H1 (cell line): ENCODE data around the gene BCL2. TPM values are rescaled to one million over a fixed set of nuclear protein-coding genes. Genes with fewer than 3 reads are reported as not detected.

Source experiments
- CBX5 ChIP-seq: fragments of 300-800, 300-1000 bp; sonication (generic); IDR thresholded peaks from 2 replicates; pipeline ENCODE4 v1.7.1; 2016; ENCODE audit warnings: antibody characterized with exemption, low read length, low read depth
- CHD7 ChIP-seq: fragments of 300-600 bp; sonication (generic); IDR thresholded peaks from 2 replicates; pipeline ENCODE4 v1.7.1; 2012; ENCODE audit warnings: low read length, moderate library complexity, mild to moderate bottlenecking, inconsistent platforms; ENCODE audit not compliant: insufficient replicate concordance
- YY1 ChIP-seq: IDR thresholded peaks from 2 replicates; pipeline ENCODE4 v1.6.1; 2011; ENCODE audit warnings: low read depth, mild to moderate bottlenecking, low read length
- polyA plus RNA-seq, 7 experiments: library from polyadenylated mRNA; depleted of rRNA in 3 of 7; stranded (reverse) in 5 of 7; unstranded in 2 of 7; fragments of >200 nt in 5 of 7; fragments of 200-250 nt in 2 of 7; gene quantifications; 1 replicate in 5 of 7; 2 replicates in 1 of 7; 4 replicates in 1 of 7; pipeline versions ENCODE4 v1.2.1 to v1.2.3, GENCODE V29; 2011 to 2013; ENCODE audit warnings: missing spikeins in 2 of 7, mixed read lengths in 2 of 7
- total RNA-seq: library from RNA; stranded (reverse); fragmentation: NEBNext Ultra II Directional; extraction: Animal tissue kit (Norgen Biotek cat#: 25700); gene quantifications from 2 replicates; pipeline ENCODE4 v1.2.1, GENCODE V29; 2021

The BCL2 gene
- total and polyA plus RNA-seq, 2 of the 8 experiments (the other 6 are each of a cell fraction or from before 2014, with no cell fraction given): 0.59 to 4.5 TPM

DNA sequence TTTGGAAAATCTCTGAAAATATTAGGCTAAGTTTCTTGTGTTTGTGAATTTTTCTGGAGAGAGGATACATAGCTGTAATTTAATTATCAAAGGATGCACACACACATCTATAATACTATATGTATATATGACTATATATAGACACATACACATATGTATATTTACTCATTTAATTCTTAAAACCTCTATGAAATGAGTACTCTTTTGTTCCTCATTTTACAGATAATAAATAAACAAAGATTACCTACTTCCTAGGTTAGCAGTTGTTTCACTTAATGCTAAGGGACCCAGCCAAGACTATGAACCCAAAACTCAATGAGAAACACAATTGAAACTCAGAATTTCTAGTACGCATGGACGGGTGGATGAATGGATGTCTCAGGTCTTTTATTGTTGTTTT lies 145.6 kb downstream of the BCL2 start (continued):
- TF ChIP-seq CHD7 (no peak), CBX5 (no peak), YY1 (no peak)
